Endodermal cell (in vitro differentiated cells): ENCODE results near the gene LDLRAD4. TPM values are rescaled to one million over a fixed set of nuclear protein-coding genes. Genes with fewer than 3 reads are reported as not detected.
A peak's percentile ranks its signal among the peaks of the same experiment; 100 is the strongest.

Experiments
- DNase-seq: peaks from one replicate; pipeline ENCODE4 v3.0.0-alpha.2; 2017
- H3K27ac ChIP-seq: 2 replicates; pipeline ENCODE4 v1.5.1; 2013; ENCODE audit warnings: mild to moderate bottlenecking, low read depth, low read length, moderate library complexity
- H3K27me3 ChIP-seq: 2 replicates; pipeline ENCODE4 v1.6.1; 2013; ENCODE audit warnings: mild to moderate bottlenecking, low read length, moderate library complexity; ENCODE audit not compliant: insufficient read depth, control insufficient read depth, poor library complexity, severe bottlenecking
- H3K36me3 ChIP-seq: 2 replicates; pipeline ENCODE4 v1.7.0; 2013; ENCODE audit warnings: mild to moderate bottlenecking, low read length, moderate library complexity; ENCODE audit not compliant: control insufficient read depth, insufficient read depth
- H3K4me1 ChIP-seq: one replicate; pipeline ENCODE4 v1.7.0; 2013; ENCODE audit warnings: low read length; ENCODE audit not compliant: control insufficient read depth, insufficient read depth
- H3K4me3 ChIP-seq: 2 replicates; pipeline ENCODE4 v1.5.1; 2013; ENCODE audit warnings: mild to moderate bottlenecking, low read length, moderate library complexity
- H3K9ac ChIP-seq: 2 replicates; pipeline ENCODE4 v1.6.1; 2013; ENCODE audit warnings: mild to moderate bottlenecking, low read length, moderate library complexity; ENCODE audit not compliant: poor library complexity, severe bottlenecking; ENCODE audit errors: extremely low read depth
- H3K9me3 ChIP-seq: 2 replicates; pipeline ENCODE4 v1.6.1; 2013; ENCODE audit warnings: mild to moderate bottlenecking, low read length, moderate library complexity; ENCODE audit not compliant: control insufficient read depth
- H3K27ac Mint-ChIP-seq: 2 replicates; pipeline ENCODE4 v1.8.0; 2020; ENCODE audit warnings: mixed read lengths
- H3K27me3 Mint-ChIP-seq: 2 replicates; pipeline ENCODE4 v1.8.0; 2021; ENCODE audit warnings: mild to moderate bottlenecking, mixed read lengths; ENCODE audit not compliant: insufficient read depth
- H3K36me3 Mint-ChIP-seq: 2 replicates; pipeline ENCODE4 v1.8.0; 2020; ENCODE audit warnings: low read depth, mixed read lengths
- H3K4me1 Mint-ChIP-seq: 2 replicates; pipeline ENCODE4 v1.8.0; 2020; ENCODE audit warnings: mixed read lengths
- H3K4me3 Mint-ChIP-seq: 2 replicates; pipeline ENCODE4 v1.8.0; 2020; ENCODE audit warnings: mild to moderate bottlenecking, moderate library complexity, mixed read lengths
- H3K9me3 Mint-ChIP-seq: 2 replicates; pipeline ENCODE4 v1.8.0; 2020; ENCODE audit warnings: mild to moderate bottlenecking, mixed read lengths
- CTCF ChIP-seq: fragments of 200-600 bp; sonication (generic); conservative IDR thresholded peaks from 2 replicates; pipeline ENCODE4 v1.5.0; 2021; ENCODE audit warnings: antibody characterized with exemption, mild to moderate bottlenecking
- WGBS, 2 experiments: methylation state at CpG; one replicate each; pipeline versions ENCODE4 v1.1.5 to v1.1.7; 2013; ENCODE audit warnings: missing lambda C conversion rate in 2 of 2, mixed read lengths in 1 of 2; ENCODE audit not compliant: insufficient coverage in 1 of 2, insufficient read length in 1 of 2; 5-methylcytosine and 5-hydroxymethylcytosine counted together
- total RNA-seq, 2 donors: library from RNA; stranded (reverse); fragmentation: NEBNext Ultra II Directional in 1 of 2; extraction: Animal tissue kit (Norgen Biotek cat#: 25700) in 1 of 2; gene quantifications; 2 replicates in 1 of 2; 3 replicates in 1 of 2; pipeline ENCODE4 v1.2.1, GENCODE V29; 2021

LDLRAD4 gene
- total RNA-seq, 2 donors from 2014 or later, result 14.9 to 15.1 TPM

- no peak for DNase-seq
- Histone ChIP-seq H3K4me3 (no peak overlapping the region), H3K36me3 (no peaks in the 10 kb centered on the region), H3K4me1 (peaks cover 8% of the 10 kb centered on the region), H3K27ac (peak overlapping the region; percentile 98), H3K27me3 (no peaks in the 10 kb centered on the region), H3K9me3 (peaks cover 21% of the 10 kb centered on the region), H3K9ac (no peak overlapping the region)
- Mint-ChIP-seq H3K27ac (no peak overlapping the region), H3K4me1 (peaks cover 19% of the 10 kb centered on the region), H3K36me3 (peaks cover 23% of the 10 kb centered on the region), H3K27me3 (peaks cover 12% of the 10 kb centered on the region), H3K4me3 (no peak overlapping the region), H3K9me3 (peaks cover 26% of the 10 kb centered on the region)
- 89% methylated on average over 3 to 5 of the region's 5 CpGs for WGBS, 2 experiments
- TF ChIP-seq CTCF, result no peak
Measured at GRCh38 chr18:13499803-13500202, 281.2 kb downstream of the LDLRAD4 start.

GRCh38 chr18:13500227-13500865 lies 281.8 kb downstream of the LDLRAD4 start:
- Mint-ChIP-seq H3K36me3 (peaks cover 23% of the 10 kb centered on the region), H3K4me1 (peaks cover 13% of the 10 kb centered on the region), H3K9me3 (peaks cover 26% of the 10 kb centered on the region), H3K27me3 (peaks cover 12% of the 10 kb centered on the region), H3K4me3 (no peak overlapping the region), H3K27ac (peak overlapping the region; percentile 79)
- H3K4me1 ChIP-seq, result peaks cover 8% of the 10 kb centered on the region
- H3K4me3 ChIP-seq, result no peak overlapping the region
- H3K9me3 ChIP-seq, result peaks cover 21% of the 10 kb centered on the region
- 29 to 38% methylated on average over 16 to 23 of the region's 23 CpGs for WGBS, 2 experiments
- no peaks in the 10 kb centered on the region for H3K27me3 ChIP-seq
- no peak for TF ChIP-seq CTCF
- H3K27ac ChIP-seq, result peak overlapping the region; percentile 98
- no peak overlapping the region for H3K9ac ChIP-seq
- H3K36me3 ChIP-seq, result no peaks in the 10 kb centered on the region
- peak; percentile 83 for DNase-seq

GRCh38 chr18:13500869-13501542 lies 282.4 kb downstream of the LDLRAD4 start:
- no peaks in the 10 kb centered on the region for H3K36me3 ChIP-seq
- WGBS, 2 experiments, result 54 to 65% methylated on average over 6 to 8 of the region's 10 CpGs
- Mint-ChIP-seq H3K9me3 (peaks cover 26% of the 10 kb centered on the region), H3K4me1 (peaks cover 13% of the 10 kb centered on the region), H3K36me3 (peaks cover 23% of the 10 kb centered on the region), H3K4me3 (no peak overlapping the region), H3K27me3 (peaks cover 12% of the 10 kb centered on the region), H3K27ac (peak overlapping the region; percentile 75)
- peaks cover 21% of the 10 kb centered on the region for H3K9me3 ChIP-seq
- no peaks in the 10 kb centered on the region for H3K27me3 ChIP-seq
- peak; percentile 65 for DNase-seq
- no peak overlapping the region for H3K4me3 ChIP-seq
- peaks cover 8% of the 10 kb centered on the region for H3K4me1 ChIP-seq
- no peak overlapping the region for H3K9ac ChIP-seq
- H3K27ac ChIP-seq, result peak overlapping the region; percentile 98
- TF ChIP-seq CTCF, result no peak
